ENCODE data around the gene PDE4B.

DNA sequence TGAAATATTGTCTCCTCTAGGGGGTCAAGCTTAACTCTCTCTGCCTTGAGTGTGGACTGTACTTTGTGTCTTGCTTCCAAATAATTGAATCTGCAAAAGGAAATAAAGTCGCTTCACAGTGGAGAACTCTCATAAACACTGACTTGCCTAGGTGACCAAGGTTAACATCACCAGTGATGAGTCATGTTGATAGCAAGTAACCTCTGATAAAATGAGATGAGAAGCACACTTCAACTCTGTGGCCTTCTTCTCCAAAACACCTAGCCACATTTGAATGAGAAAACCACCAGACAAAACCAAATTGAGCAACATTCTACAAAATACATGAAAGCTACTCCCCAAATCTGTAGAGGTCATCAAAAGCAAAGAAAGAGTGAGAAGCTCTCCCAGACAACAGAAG is 37.6 kb downstream of the PDE4B start:
- TF ChIP-seq, protein P1, sequence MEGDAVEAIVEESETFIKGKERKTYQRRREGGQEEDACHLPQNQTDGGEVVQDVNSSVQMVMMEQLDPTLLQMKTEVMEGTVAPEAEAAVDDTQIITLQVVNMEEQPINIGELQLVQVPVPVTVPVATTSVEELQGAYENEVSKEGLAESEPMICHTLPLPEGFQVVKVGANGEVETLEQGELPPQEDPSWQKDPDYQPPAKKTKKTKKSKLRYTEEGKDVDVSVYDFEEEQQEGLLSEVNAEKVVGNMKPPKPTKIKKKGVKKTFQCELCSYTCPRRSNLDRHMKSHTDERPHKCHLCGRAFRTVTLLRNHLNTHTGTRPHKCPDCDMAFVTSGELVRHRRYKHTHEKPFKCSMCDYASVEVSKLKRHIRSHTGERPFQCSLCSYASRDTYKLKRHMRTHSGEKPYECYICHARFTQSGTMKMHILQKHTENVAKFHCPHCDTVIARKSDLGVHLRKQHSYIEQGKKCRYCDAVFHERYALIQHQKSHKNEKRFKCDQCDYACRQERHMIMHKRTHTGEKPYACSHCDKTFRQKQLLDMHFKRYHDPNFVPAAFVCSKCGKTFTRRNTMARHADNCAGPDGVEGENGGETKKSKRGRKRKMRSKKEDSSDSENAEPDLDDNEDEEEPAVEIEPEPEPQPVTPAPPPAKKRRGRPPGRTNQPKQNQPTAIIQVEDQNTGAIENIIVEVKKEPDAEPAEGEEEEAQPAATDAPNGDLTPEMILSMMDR (IDR thresholded peaks at IDR 0.05): no peak
- no peak for TF ChIP-seq POLR2A (IDR thresholded peaks at IDR 0.05)

All from body of pancreas (tissue), 4 donors.